OCI-LY7 (cell line): ENCODE data around the gene IGSF8. TPM values are rescaled to one million over a fixed set of nuclear protein-coding genes. Genes with fewer than 3 reads are reported as not detected.
A peak's percentile ranks its signal among the peaks of the same experiment; 100 is the strongest.

Experiments
- BruUV-seq: library from RNA; stranded (reverse); fragments of 400-500 nt; replicated peaks from 2 replicates; lab custom pipeline; 2021; lab: Mats Ljungman, UMichigan
- CTCF ChIA-PET: fragments of 300-600 bp; sonication (Branson Sonifier 250); formaldehyde crosslinking; loops from one replicate; lab custom pipeline; 2022; ENCODE audit warnings: antibody characterized with exemption; ENCODE audit not compliant: unreplicated experiment; lab: Charles Lee
- POLR2A ChIA-PET: fragments of 300-600 bp; sonication (Branson Sonifier 250); formaldehyde crosslinking; loops from one replicate; lab custom pipeline; 2022; ENCODE audit warnings: antibody characterized with exemption; lab: Charles Lee
- DNase-seq: peaks from one replicate; pipeline ENCODE4 v3.0.0-alpha.2; 2015; ENCODE audit warnings: low spot score
- H2AFZ ChIP-seq: fragments of 200-600 bp; sonication (generic), shearing (Covaris generic); 2 replicates; pipeline ENCODE4 v1.6.1; 2014; ENCODE audit warnings: mild to moderate bottlenecking, antibody characterized with exemption, low read length, moderate library complexity
- H3K27ac ChIP-seq: fragments of 200-600 bp; sonication (generic); 2 replicates; pipeline ENCODE4 v1.5.1; 2014; ENCODE audit warnings: mixed run types, low read depth, mild to moderate bottlenecking, moderate library complexity, low read length, inconsistent platforms; ENCODE audit not compliant: poor library complexity, severe bottlenecking
- H3K36me3 ChIP-seq: fragments of 200-600 bp; sonication (generic); 2 replicates; pipeline ENCODE4 v1.6.1; 2014; ENCODE audit warnings: mild to moderate bottlenecking, antibody characterized with exemption, low read length, moderate library complexity, mixed read lengths; ENCODE audit not compliant: insufficient read depth
- H3K4me1 ChIP-seq: fragments of 200-600 bp; sonication (generic); 2 replicates; pipeline ENCODE4 v1.5.1; 2014; ENCODE audit warnings: mild to moderate bottlenecking, low read length; ENCODE audit not compliant: insufficient read depth, poor library complexity, severe bottlenecking
- H3K4me2 ChIP-seq: fragments of 200-600 bp; sonication (generic); 2 replicates; pipeline ENCODE4 v1.6.1; 2014; ENCODE audit warnings: mild to moderate bottlenecking, low read length
- H3K4me3 ChIP-seq: fragments of 200-600 bp; sonication (generic); 2 replicates; pipeline ENCODE4 v1.5.1; 2014; ENCODE audit warnings: mild to moderate bottlenecking, low read depth, low read length; ENCODE audit not compliant: poor library complexity, severe bottlenecking
- H3K79me2 ChIP-seq: fragments of 200-600 bp; sonication (generic); 2 replicates; pipeline ENCODE4 v1.6.1; 2016; ENCODE audit warnings: low read depth, mild to moderate bottlenecking, low read length, moderate library complexity, mixed read lengths; ENCODE audit not compliant: insufficient read depth
- H3K9me2 ChIP-seq: fragments of 200-600 bp; sonication (generic); 2 replicates; pipeline ENCODE4 v1.6.1; 2016; ENCODE audit warnings: mild to moderate bottlenecking, low read length, mixed read lengths; ENCODE audit not compliant: insufficient read depth
- H3K9me3 ChIP-seq: fragments of 200-600 bp; sonication (generic); 2 replicates; pipeline ENCODE4 v1.6.1; 2014; ENCODE audit warnings: mild to moderate bottlenecking, mixed run types, low read length, mixed read lengths
- H4K20me1 ChIP-seq: fragments of 200-600 bp; sonication (generic); 2 replicates; pipeline ENCODE4 v1.6.1; 2014; ENCODE audit warnings: mild to moderate bottlenecking, antibody characterized with exemption, low read length, moderate library complexity, mixed read lengths; ENCODE audit not compliant: insufficient read depth
- EZH2phosphoT487 ChIP-seq: fragments of 200-600 bp; sonication (generic); IDR thresholded peaks from 2 replicates; pipeline ENCODE4 v1.6.1; 2018; ENCODE audit warnings: low read depth, borderline replicate concordance, mild to moderate bottlenecking, mixed run types, antibody characterized with exemption, low read length, moderate library complexity, mixed read lengths
- intact Hi-C: fragments of 100-400 bp; cut with micrococcal nuclease; formaldehyde crosslinking; loops from one replicate; pipeline ENCODE4 v1.10.0; 2022; ENCODE audit not compliant: unreplicated experiment
- total RNA-seq, 2 experiments: library from RNA; depleted of rRNA in 1 of 2; stranded (reverse); fragments of >200 nt in 1 of 2; shearing (Covaris generic) in 1 of 2; gene quantifications; 2 replicates each; pipeline ENCODE4 v1.2.3, GENCODE V29; 2014 to 2022
- TF ChIP-seq, protein P1 (sequence below): fragments of 200-600 bp; sonication (generic); conservative IDR thresholded peaks from 2 replicates; pipeline ENCODE4 v1.5.1; 2014; ENCODE audit warnings: mild to moderate bottlenecking, antibody characterized with exemption, low read length, moderate library complexity, mixed read lengths

IGSF8 gene
- total RNA-seq, 2 experiments from 2014 or later = 18.7 to 28.7 TPM

DNA sequence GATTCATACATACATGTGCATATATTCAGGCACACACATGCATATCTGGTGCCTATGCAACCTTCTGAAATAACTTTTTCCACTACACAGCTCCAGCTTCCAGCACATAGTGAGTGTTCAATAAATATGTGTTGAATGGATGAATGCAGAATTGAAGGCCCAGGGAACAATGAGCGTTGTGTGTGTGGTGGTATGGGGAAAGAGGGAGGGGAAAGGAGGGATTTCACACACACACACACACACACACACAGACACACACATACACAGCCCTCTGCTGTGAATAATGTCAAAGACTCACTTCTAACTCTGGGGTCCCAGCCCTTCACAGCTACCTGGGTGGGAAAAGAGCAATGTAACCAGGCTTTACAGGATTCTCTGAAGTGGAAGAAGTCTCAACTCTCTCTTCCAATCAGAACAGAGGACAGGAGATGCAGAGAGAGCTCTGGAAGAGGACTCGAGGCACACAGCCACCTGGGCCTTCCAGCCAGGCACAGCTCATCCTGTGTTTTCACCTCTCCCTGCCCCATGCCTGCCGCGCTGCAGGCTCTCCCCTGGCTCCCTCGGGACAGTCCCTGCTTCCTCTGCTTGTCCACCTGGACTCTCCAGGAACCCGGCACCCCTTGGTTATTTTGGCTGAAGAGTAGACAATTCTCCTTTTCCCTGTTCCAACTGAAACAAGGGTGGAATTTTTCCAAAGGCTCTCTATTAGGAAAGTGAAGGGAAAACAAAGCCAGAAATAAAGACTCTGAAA is 5.4 kb upstream of the IGSF8 start:
- no peak for DNase-seq
- H3K4me1 ChIP-seq = peaks cover 26% of the 10 kb centered on the region
- no peaks in the 10 kb centered on the region for H3K9me3 ChIP-seq
- H2AFZ ChIP-seq = no peak overlapping the region; the same call in 1 of the 2 replicates
- no peak overlapping the region for H3K27ac ChIP-seq
- no peaks in the 10 kb centered on the region for H3K79me2 ChIP-seq
- BruUV-seq = no TSS peak
- TF ChIP-seq, protein P1, sequence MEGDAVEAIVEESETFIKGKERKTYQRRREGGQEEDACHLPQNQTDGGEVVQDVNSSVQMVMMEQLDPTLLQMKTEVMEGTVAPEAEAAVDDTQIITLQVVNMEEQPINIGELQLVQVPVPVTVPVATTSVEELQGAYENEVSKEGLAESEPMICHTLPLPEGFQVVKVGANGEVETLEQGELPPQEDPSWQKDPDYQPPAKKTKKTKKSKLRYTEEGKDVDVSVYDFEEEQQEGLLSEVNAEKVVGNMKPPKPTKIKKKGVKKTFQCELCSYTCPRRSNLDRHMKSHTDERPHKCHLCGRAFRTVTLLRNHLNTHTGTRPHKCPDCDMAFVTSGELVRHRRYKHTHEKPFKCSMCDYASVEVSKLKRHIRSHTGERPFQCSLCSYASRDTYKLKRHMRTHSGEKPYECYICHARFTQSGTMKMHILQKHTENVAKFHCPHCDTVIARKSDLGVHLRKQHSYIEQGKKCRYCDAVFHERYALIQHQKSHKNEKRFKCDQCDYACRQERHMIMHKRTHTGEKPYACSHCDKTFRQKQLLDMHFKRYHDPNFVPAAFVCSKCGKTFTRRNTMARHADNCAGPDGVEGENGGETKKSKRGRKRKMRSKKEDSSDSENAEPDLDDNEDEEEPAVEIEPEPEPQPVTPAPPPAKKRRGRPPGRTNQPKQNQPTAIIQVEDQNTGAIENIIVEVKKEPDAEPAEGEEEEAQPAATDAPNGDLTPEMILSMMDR = no peak
- no peak for TF ChIP-seq EZH2phosphoT487
- ChIA-PET CTCF (interaction anchor here (1.0 to 2.2 kb wide), 2 partner anchors 148 to 187 kb away, joined by 4 to 8 read pairs; no protein-coding TSS in a partner anchor), POLR2A (interaction anchor here (0.6 to 0.7 kb wide), 3 partner anchors 48 to 569 kb away, joined by 3 to 4 read pairs (median 3); partner anchors contain the start of gene ATP1A4)
- H4K20me1 ChIP-seq = no peaks in the 10 kb centered on the region
- no peaks in the 10 kb centered on the region for H3K9me2 ChIP-seq
- no peak overlapping the region for H3K4me2 ChIP-seq
- H3K4me3 ChIP-seq = no peak overlapping the region
- intact Hi-C loops = no loop called here
- H3K36me3 ChIP-seq = no peaks in the 10 kb centered on the region

DNA sequence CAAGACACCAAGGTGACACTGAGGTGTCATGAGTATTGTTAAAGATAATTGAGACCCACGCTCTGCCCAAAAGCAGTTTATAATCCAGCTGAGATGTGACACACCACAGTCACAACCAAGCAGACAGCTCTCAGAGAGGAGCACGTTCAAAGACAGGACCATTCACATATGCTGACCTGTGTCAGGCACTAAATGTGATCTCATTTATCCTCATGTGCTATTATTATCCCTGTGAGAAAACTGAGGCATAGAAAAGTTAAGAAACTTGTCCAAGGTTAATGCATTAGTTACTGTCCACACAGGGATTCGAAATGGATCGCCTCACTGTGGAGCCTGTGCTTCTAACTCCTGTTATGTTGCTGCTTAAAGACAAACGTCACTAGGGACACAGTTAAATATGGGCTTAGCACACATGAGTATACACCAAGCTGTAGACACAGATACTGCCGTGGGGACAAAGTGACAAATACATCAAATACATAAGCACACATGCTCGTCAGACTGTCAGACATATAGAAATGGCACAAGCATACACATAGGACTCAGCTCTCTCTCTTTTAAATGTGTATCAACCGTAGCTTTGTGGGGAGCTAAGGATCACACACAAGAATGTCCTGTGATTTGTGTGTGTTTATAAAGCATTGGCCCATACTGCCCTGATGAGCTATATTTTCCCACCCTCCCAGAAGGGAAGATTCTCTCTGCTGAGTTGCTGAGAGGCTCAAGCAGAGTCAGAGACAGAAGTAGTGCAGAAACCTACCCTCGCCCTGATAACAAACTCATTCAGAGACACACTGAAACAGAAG is 3.5 kb upstream of the IGSF8 start:
- DNase-seq = no peak
- H3K4me2 ChIP-seq = peak overlapping the region; percentile 42; the same call in 1 of the 2 replicates
- H3K4me3 ChIP-seq = no peak overlapping the region
- no peaks in the 10 kb centered on the region for H3K9me3 ChIP-seq
- ChIA-PET POLR2A (interaction anchor here (1.1 to 1.5 kb wide), 5 partner anchors 8 to 242 kb away, joined by 4 to 9 read pairs (median 5); no protein-coding TSS in a partner anchor), CTCF (interaction anchor here (0.6 to 1.1 kb wide), 4 partner anchors 15 to 275 kb away, joined by 3 to 8 read pairs (median 4); no protein-coding TSS in a partner anchor)
- no peaks in the 10 kb centered on the region for H4K20me1 ChIP-seq
- peak overlapping the region; percentile 84; the same call in 1 of the 2 replicates for H2AFZ ChIP-seq
- peaks cover 8% of the 10 kb centered on the region; the same call in 1 of the 2 replicates for H3K79me2 ChIP-seq
- no TSS peak for BruUV-seq
- TF ChIP-seq EZH2phosphoT487 = no peak
- TF ChIP-seq, protein P1 = no peak
- H3K36me3 ChIP-seq = no peaks in the 10 kb centered on the region
- H3K9me2 ChIP-seq = no peaks in the 10 kb centered on the region
- intact Hi-C loops = loop anchor here (1.0 kb wide), 5 partner anchors 91 to 274 kb away; partner anchors contain the start of gene PEX19
- no peak overlapping the region for H3K27ac ChIP-seq
- peaks cover 34% of the 10 kb centered on the region for H3K4me1 ChIP-seq
